H1 (cell line): ENCODE measurements around the gene PLXNB1. TPM values are rescaled to one million over a fixed set of nuclear protein-coding genes. Genes with fewer than 3 reads are reported as not detected.

Experiments used
- CTCF ChIA-PET: fragments of 300-600 bp; sonication (Branson Sonifier 250); formaldehyde crosslinking; loops from one replicate; lab custom pipeline; 2021; ENCODE audit not compliant: partially characterized antibody; lab: Charles Lee
- POLR2A ChIA-PET: fragments of 300-600 bp; sonication (Branson Sonifier 250); formaldehyde crosslinking; loops from one replicate; lab custom pipeline; 2021; ENCODE audit warnings: inconsistent platforms; ENCODE audit not compliant: partially characterized antibody; lab: Charles Lee
- DNase-seq, 2 experiments: peaks; one replicate each; pipeline versions ENCODE4 v3.0.0 to v3.0.0-alpha.2; 2010 to 2022; ENCODE audit warnings: low spot score in 2 of 2, low read depth in 1 of 2, mixed read lengths in 1 of 2
- FAIRE-seq: peaks from 2 replicates; lab custom pipeline; 2011; peaks lifted over from hg19 to GRCh38; lab: Jason Lieb, UNC
- H2AFZ ChIP-seq: 2 replicates; pipeline ENCODE4 v1.8.1; 2012; ENCODE audit warnings: low read length, inconsistent platforms
- H2AK5ac ChIP-seq: 2 replicates; pipeline ENCODE4 v1.6.1; 2013; ENCODE audit warnings: low read depth, low read length
- H2BK120ac ChIP-seq: replicated peaks from 2 replicates; pipeline ENCODE3; 2013; ENCODE audit warnings: low read depth, low read length, inconsistent platforms
- H2BK12ac ChIP-seq: 2 replicates; pipeline ENCODE4 v1.6.1; 2013; ENCODE audit warnings: low read depth, low read length
- H2BK15ac ChIP-seq: 2 replicates; pipeline ENCODE4 v1.6.1; 2013; ENCODE audit warnings: low read length
- H2BK20ac ChIP-seq: 2 replicates; pipeline ENCODE4 v1.6.1; 2013; ENCODE audit warnings: low read length
- H2BK5ac ChIP-seq: 2 replicates; pipeline ENCODE4 v1.6.1; 2013; ENCODE audit warnings: low read depth, low read length
- H3K14ac ChIP-seq: 2 replicates; pipeline ENCODE4 v1.6.1; 2013; ENCODE audit warnings: inconsistent platforms; ENCODE audit not compliant: insufficient read length
- H3K18ac ChIP-seq: 2 replicates; pipeline ENCODE4 v1.6.1; 2013; ENCODE audit warnings: low read length; ENCODE audit errors: extremely low read depth
- H3K23ac ChIP-seq: 2 replicates; pipeline ENCODE4 v1.6.1; 2013; ENCODE audit warnings: inconsistent platforms; ENCODE audit not compliant: insufficient read length
- H3K23me2 ChIP-seq: 2 replicates; pipeline ENCODE4 v1.6.1; 2013; ENCODE audit warnings: low read depth, low read length
- H3K27ac ChIP-seq: 2 replicates; pipeline ENCODE4 v1.6.1; 2011; ENCODE audit warnings: low read depth, low read length, inconsistent platforms
- H3K27me3 ChIP-seq, 4 experiments: replicated peaks in 1 of 4; 1 replicate in 1 of 4; 2 replicates in 3 of 4; pipeline versions ENCODE4 v1.6.1 to v1.8.1; 2011 to 2013; ENCODE audit warnings: low read length in 3 of 4, mild to moderate bottlenecking in 3 of 4, inconsistent platforms in 2 of 4, mixed read lengths in 2 of 4, moderate library complexity in 1 of 4; ENCODE audit not compliant: control insufficient read depth in 3 of 4, insufficient read depth in 3 of 4; ENCODE audit errors: extremely low read depth in 1 of 4
- H3K36me3 ChIP-seq, 4 experiments: 2 replicates each; pipeline versions ENCODE4 v1.6.1 to v1.8.1; 2011 to 2013; ENCODE audit warnings: mild to moderate bottlenecking in 4 of 4, low read length in 3 of 4, moderate library complexity in 2 of 4, control low read depth in 1 of 4, inconsistent platforms in 1 of 4; ENCODE audit not compliant: insufficient read depth in 4 of 4, control insufficient read depth in 2 of 4
- H3K4ac ChIP-seq: replicated peaks from 2 replicates; pipeline ENCODE3; 2013; ENCODE audit warnings: low read length, low read depth, mixed read lengths, inconsistent platforms; ENCODE audit not compliant: insufficient read length
- H3K4me1 ChIP-seq, 4 experiments: replicated peaks in 1 of 4; 1 replicate in 1 of 4; 2 replicates in 3 of 4; pipeline versions ENCODE4 v1.6.1 to v1.8.1; 2011 to 2013; ENCODE audit warnings: low read length in 3 of 4, inconsistent platforms in 2 of 4, mixed read lengths in 1 of 4; ENCODE audit not compliant: insufficient read depth in 4 of 4, control insufficient read depth in 3 of 4
- H3K4me2 ChIP-seq, 2 experiments: 2 replicates each; pipeline versions ENCODE4 v1.6.1 to v1.8.1; 2011 to 2013; ENCODE audit warnings: low read depth in 2 of 2, low read length in 2 of 2, control low read depth in 1 of 2, inconsistent platforms in 1 of 2, mild to moderate bottlenecking in 1 of 2; ENCODE audit not compliant: insufficient read depth in 1 of 2
- H3K4me3 ChIP-seq, 4 experiments: fragments of 200-600, 300-600 bp in 1 of 4; sonication (generic), shearing (Covaris generic), sonication (Bioruptor Twin) in 1 of 4; 2 replicates each; pipeline versions ENCODE4 v1.5.1 to v1.8.1; 2011 to 2016; ENCODE audit warnings: low read length in 4 of 4, low read depth in 3 of 4, control low read depth in 2 of 4, inconsistent platforms in 2 of 4, mild to moderate bottlenecking in 2 of 4, mixed read lengths in 1 of 4, moderate library complexity in 1 of 4; ENCODE audit not compliant: insufficient read depth in 2 of 4; ENCODE audit errors: extremely low read depth in 1 of 4
- H3K56ac ChIP-seq: replicated peaks from 2 replicates; pipeline ENCODE3; 2013; ENCODE audit warnings: low read depth, mild to moderate bottlenecking, mixed read lengths, low read length, inconsistent platforms; ENCODE audit not compliant: insufficient read length
- H3K79me1 ChIP-seq: 2 replicates; pipeline ENCODE4 v1.6.1; 2013; ENCODE audit warnings: low read depth, low read length, control low read depth
- H3K79me2 ChIP-seq, 2 experiments: 2 replicates each; pipeline versions ENCODE4 v1.6.1 to v1.8.1; 2012 to 2013; ENCODE audit warnings: low read length in 2 of 2, mild to moderate bottlenecking in 2 of 2, inconsistent platforms in 1 of 2; ENCODE audit not compliant: insufficient read depth in 2 of 2, control insufficient read depth in 1 of 2
- H3K9ac ChIP-seq, 4 experiments: replicated peaks in 1 of 4; 1 replicate in 1 of 4; 2 replicates in 3 of 4; pipeline versions ENCODE4 v1.6.1 to v1.8.1; 2011 to 2013; ENCODE audit warnings: low read depth in 3 of 4, low read length in 3 of 4, control low read depth in 2 of 4, mild to moderate bottlenecking in 2 of 4, moderate library complexity in 2 of 4, inconsistent platforms in 1 of 4; ENCODE audit errors: extremely low read depth in 1 of 4
- H3K9me3 ChIP-seq, 2 experiments: 2 replicates each; pipeline versions ENCODE4 v1.6.1 to v1.8.1; 2012 to 2013; ENCODE audit warnings: mild to moderate bottlenecking in 2 of 2, moderate library complexity in 2 of 2, control low read depth in 1 of 2, inconsistent platforms in 1 of 2, low read depth in 1 of 2, low read length in 1 of 2, mixed read lengths in 1 of 2; ENCODE audit not compliant: insufficient read depth in 2 of 2
- H4K20me1 ChIP-seq, 2 experiments: replicated peaks in 1 of 2; 2 replicates each; pipeline versions ENCODE3 to v1.8.1; 2011 to 2013; ENCODE audit warnings: inconsistent platforms in 2 of 2, low read length in 2 of 2, mild to moderate bottlenecking in 1 of 2; ENCODE audit not compliant: insufficient read depth in 2 of 2, control insufficient read depth in 1 of 2
- H4K5ac ChIP-seq: 2 replicates; pipeline ENCODE4 v1.6.1; 2013; ENCODE audit warnings: low read length, low read depth, mixed read lengths, inconsistent platforms; ENCODE audit not compliant: insufficient read length
- H4K8ac ChIP-seq: 2 replicates; pipeline ENCODE4 v1.8.0; 2013; ENCODE audit warnings: mild to moderate bottlenecking, moderate library complexity, low read length, inconsistent platforms; ENCODE audit not compliant: insufficient read depth; ENCODE audit errors: extremely low read depth
- H4K91ac ChIP-seq: replicated peaks from 2 replicates; pipeline ENCODE3; 2013; ENCODE audit warnings: low read length, mixed read lengths, inconsistent platforms; ENCODE audit not compliant: insufficient read length
- BCL11A ChIP-seq, 2 experiments: IDR thresholded peaks; one replicate each; pipeline ENCODE4 v1.6.1; 2011; ENCODE audit warnings: low read depth in 2 of 2, low read length in 2 of 2, mild to moderate bottlenecking in 2 of 2
- CHD1 ChIP-seq: IDR thresholded peaks from 2 replicates; pipeline ENCODE4 v1.6.1; 2012; ENCODE audit warnings: low read depth, low read length, improper control_type of control experiment
- GTF2F1 ChIP-seq: IDR thresholded peaks from 2 replicates; pipeline ENCODE4 v1.6.1; 2012; ENCODE audit warnings: low read depth, low read length, improper control_type of control experiment, borderline replicate concordance
- JUN ChIP-seq: IDR thresholded peaks from 2 replicates; pipeline ENCODE4 v1.6.1; 2011; ENCODE audit warnings: low read depth, mild to moderate bottlenecking, improper control_type of control experiment, low read length
- KDM4A ChIP-seq: IDR thresholded peaks from one replicate; pipeline ENCODE4 v1.7.1; 2012; ENCODE audit warnings: low read depth, mild to moderate bottlenecking, moderate library complexity, low read length, inconsistent platforms; ENCODE audit not compliant: severe bottlenecking
- NRF1 ChIP-seq: IDR thresholded peaks from 2 replicates; pipeline ENCODE4 v1.6.1; 2011; ENCODE audit warnings: mild to moderate bottlenecking, low read depth, low read length, improper control_type of control experiment
- PHF8 ChIP-seq: fragments of 200-600 bp; sonication (generic); conservative IDR thresholded peaks from 2 replicates; pipeline ENCODE4 v1.7.1; 2012; ENCODE audit warnings: low read depth, mild to moderate bottlenecking, inconsistent platforms, low read length, moderate library complexity
- RBBP5 ChIP-seq: IDR thresholded peaks from 2 replicates; pipeline ENCODE4 v1.7.1; 2012; ENCODE audit warnings: low read depth, mild to moderate bottlenecking, inconsistent platforms, low read length, moderate library complexity, borderline replicate concordance
- RXRA ChIP-seq: IDR thresholded peaks from 2 replicates; pipeline ENCODE4 v1.6.1; 2011; ENCODE audit warnings: low read depth, mild to moderate bottlenecking, low read length, moderate library complexity; ENCODE audit not compliant: insufficient read depth
- SIX5 ChIP-seq: IDR thresholded peaks from 2 replicates; pipeline ENCODE4 v1.6.1; 2011; ENCODE audit warnings: mild to moderate bottlenecking, low read depth, low read length
- SP4 ChIP-seq: IDR thresholded peaks from 2 replicates; pipeline ENCODE4 v1.6.1; 2012; ENCODE audit warnings: low read length, inconsistent platforms
- USF2 ChIP-seq: IDR thresholded peaks from 2 replicates; pipeline ENCODE4 v1.6.1; 2011; ENCODE audit warnings: low read length, improper control_type of control experiment
- ZNF274 ChIP-seq: IDR thresholded peaks from 2 replicates; pipeline ENCODE4 v1.7.0; 2012; ENCODE audit warnings: low read length, borderline replicate concordance; ENCODE audit errors: extremely low read depth
- WGBS, 2 experiments: shearing (Covaris generic) in 1 of 2; methylation state at CpG; one replicate each; pipeline versions ENCODE4 v1.1.6 to v1.1.7; 2013 to 2015; ENCODE audit warnings: low lambda C conversion rate in 2 of 2, mixed read lengths in 2 of 2, inconsistent platforms in 1 of 2, low coverage in 1 of 2, missing lambda C conversion rate in 1 of 2; ENCODE audit not compliant: insufficient replicate concordance in 2 of 2, insufficient coverage in 1 of 2, insufficient read length in 1 of 2; ENCODE audit errors: extremely low coverage in 1 of 2, missing lambda C conversion rate in 1 of 2; 5-methylcytosine and 5-hydroxymethylcytosine counted together
- polyA plus RNA-seq, 7 experiments: library from polyadenylated mRNA; depleted of rRNA in 3 of 7; stranded (reverse) in 5 of 7; unstranded in 2 of 7; fragments of >200 nt in 5 of 7; fragments of 200-250 nt in 2 of 7; gene quantifications; 1 replicate in 5 of 7; 2 replicates in 1 of 7; 4 replicates in 1 of 7; pipeline versions ENCODE4 v1.2.1 to v1.2.3, GENCODE V29; 2011 to 2013; ENCODE audit warnings: missing spikeins in 2 of 7, mixed read lengths in 2 of 7
- total RNA-seq: library from RNA; stranded (reverse); fragmentation: NEBNext Ultra II Directional; extraction: Animal tissue kit (Norgen Biotek cat#: 25700); gene quantifications from 2 replicates; pipeline ENCODE4 v1.2.1, GENCODE V29; 2021

Gene PLXNB1
- total and polyA plus RNA-seq, 2 of the 8 experiments (the other 6 are each of a cell fraction or from before 2014, with no cell fraction given) = 109 to 114 TPM

- ChIA-PET POLR2A (interaction anchor here (0.8 to 8.1 kb wide), 4 partner anchors 9 to 52 kb away, joined by 3 to 83 read pairs (median 3); no protein-coding TSS in a partner anchor), CTCF (interaction anchor here (0.9 to 21.5 kb wide), 6 partner anchors 13 to 89 kb away, joined by 3 to 251 read pairs (median 15); partner anchors contain the start of gene SHISA5)
- H4K5ac ChIP-seq = no peak overlapping the region
- H3K79me1 ChIP-seq = no peaks in the 10 kb centered on the region; the same call in 1 of the 2 replicates
- H3K56ac ChIP-seq = no peak overlapping the region
- peaks cover 14 to 46% (median 35%) of the 10 kb centered on the region in 4 experiments for H3K36me3 ChIP-seq
- no peaks in the 10 kb centered on the region for H3K27me3 ChIP-seq
- H3K4ac ChIP-seq = no peak overlapping the region
- H2BK12ac ChIP-seq = no peak overlapping the region
- no peaks in the 10 kb centered on the region for H3K23me2 ChIP-seq
- no peak overlapping the region for H3K14ac ChIP-seq
- no peak overlapping the region for H2BK20ac ChIP-seq
- WGBS, 2 experiments = 95% methylated on average over 3 of the region's 3 CpGs; no CpG with 5 or more reads in 1 of the 2 experiments
- DNase-seq = no peak
- no peaks in the 10 kb centered on the region for H3K9me3 ChIP-seq
- no peak overlapping the region for H4K8ac ChIP-seq
- H2AK5ac ChIP-seq = no peak overlapping the region
- H3K23ac ChIP-seq = no peak overlapping the region
- no peak overlapping the region for H3K9ac ChIP-seq
- no peak overlapping the region for H3K27ac ChIP-seq
- H3K4me3 ChIP-seq = no peak overlapping the region
- H3K4me2 ChIP-seq = no peak overlapping the region
- H2AFZ ChIP-seq = no peak overlapping the region
- FAIRE-seq = no peak
- H2BK5ac ChIP-seq = no peak overlapping the region
- H3K79me2 ChIP-seq = no peaks in the 10 kb centered on the region
- no peak overlapping the region for H4K91ac ChIP-seq
- H2BK120ac ChIP-seq = no peak overlapping the region
- no peak overlapping the region for H3K18ac ChIP-seq
- H4K20me1 ChIP-seq = peaks cover 0 to 7% of the 10 kb centered on the region in 2 experiments
- no peak overlapping the region for H2BK15ac ChIP-seq
- peaks cover 0 to 7% (median 0%) of the 10 kb centered on the region in 4 experiments; a peak in 2 of 7 replicates for H3K4me1 ChIP-seq
- TF ChIP-seq SP4 (no peak), RBBP5 (no peak), CHD1 (no peak), JUN (no peak), RXRA (no peak), SIX5 (no peak), ZNF274 (no peak), PHF8 (no peak), USF2 (no peak), BCL11A (IDR thresholded peaks at IDR 0.05; ENCODE audit: low read depth in 2 of 2, low read length in 2 of 2) (no peak), GTF2F1 (no peak), KDM4A (no peak), NRF1 (no peak)
Measured at GRCh38 chr3:48460517-48460902, 30.6 kb upstream of the PLXNB1 start.
